Right atrium auricular region (tissue), 2 donors: Measurements from ENCODE around the gene RNU6-8. TPM values are rescaled to one million over a fixed set of nuclear protein-coding genes. Genes with fewer than 3 reads are reported as not detected.

Experiments used
- DNase-seq: peaks from one replicate; pipeline ENCODE4 v3.0.0-alpha.2; 2019; ENCODE audit warnings: low spot score
- H3K27ac ChIP-seq, 2 donors: fragments of 200-600 bp; sonication (generic); 1 replicate in 1 of 2; 2 replicates in 1 of 2; pipeline ENCODE4 v1.5.1; 2016 to 2019
- H3K27me3 ChIP-seq, 2 donors: fragments of 200-600 bp; sonication (generic); one replicate each; pipeline versions ENCODE4 v1.5.1 to v1.6.0; 2017 to 2019
- H3K36me3 ChIP-seq: fragments of 200-600 bp; sonication (generic); one replicate; pipeline ENCODE4 v1.5.1; 2016
- H3K4me1 ChIP-seq, 2 donors: fragments of 200-600 bp; sonication (generic); one replicate each; pipeline versions ENCODE4 v1.5.1 to v1.6.0; 2017 to 2019
- H3K4me3 ChIP-seq, 2 donors: fragments of 200-600 bp; sonication (generic); 1 replicate in 1 of 2; 2 replicates in 1 of 2; pipeline ENCODE4 v1.5.1; 2017 to 2019; ENCODE audit warnings: mild to moderate bottlenecking in 1 of 2, moderate library complexity in 1 of 2
- H3K9me3 ChIP-seq, 2 donors: fragments of 200-600 bp; sonication (generic); one replicate each; pipeline ENCODE4 v1.5.1; 2019
- total RNA-seq, 2 donors: library from RNA; depleted of rRNA; stranded (reverse); fragments of >200 nt; gene quantifications; one replicate each; pipeline ENCODE4 v1.1.0, GENCODE V29; 2016
- TF ChIP-seq, protein P1 (sequence below), 2 donors: fragments of 200-600 bp; sonication (generic); IDR thresholded peaks; one replicate each; pipeline ENCODE4 v1.5.1; 2019; ENCODE audit warnings: antibody characterized with exemption in 2 of 2

Gene RNU6-8
- total RNA-seq = not detected

DNA sequence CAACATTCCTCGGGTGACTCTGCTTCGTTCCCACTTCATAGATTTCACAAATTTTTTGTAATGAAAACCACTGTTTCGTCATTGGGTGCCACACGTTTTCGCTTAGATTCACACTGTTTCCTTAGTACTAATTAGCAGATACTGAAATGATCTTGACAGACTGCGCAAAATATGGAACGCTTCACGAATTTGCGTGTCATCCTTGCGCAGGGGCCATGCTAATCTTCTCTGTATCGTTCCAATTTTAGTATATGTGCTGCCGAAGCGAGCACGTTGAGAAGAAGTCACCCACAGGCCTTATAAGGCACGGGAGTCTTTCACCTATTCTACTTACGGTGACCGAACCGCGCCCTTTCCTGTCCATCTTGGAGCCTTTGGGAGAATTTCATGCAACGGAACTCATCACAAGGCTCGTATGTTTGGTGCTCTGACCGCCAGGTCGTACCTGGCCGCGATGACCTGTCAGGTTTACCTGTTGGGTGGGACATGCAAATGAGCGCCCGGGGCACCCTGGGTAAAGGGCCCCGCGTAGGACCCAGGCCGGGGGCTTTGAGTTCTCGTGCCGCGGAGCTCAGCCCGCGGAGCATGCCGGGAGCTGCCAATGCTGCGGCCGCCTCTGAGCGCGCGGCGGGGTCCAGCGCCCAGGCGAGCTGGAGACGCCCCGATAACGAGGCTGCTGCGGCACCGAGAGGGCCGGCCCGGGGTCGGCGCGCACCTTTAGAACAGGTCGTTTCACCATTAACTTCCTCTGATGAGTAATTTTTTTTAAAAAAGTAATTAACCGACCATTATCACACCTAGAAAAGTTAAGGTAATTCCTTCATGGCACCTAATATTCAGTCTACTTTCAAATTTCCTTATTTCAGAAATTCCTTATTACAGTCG is at the start of gene RNU6-8:
Gene RNU6-8 (minus strand): TSS at position 272 of the 885 bp plus-strand sequence.
- peak within 1 kb of the TSS; percentile 59 to 66 for H3K4me3 ChIP-seq
- peak; percentile 87 for DNase-seq
- peak within 1 kb of the TSS; percentile 88 to 94 for H3K27ac ChIP-seq
- TF ChIP-seq, protein P1, sequence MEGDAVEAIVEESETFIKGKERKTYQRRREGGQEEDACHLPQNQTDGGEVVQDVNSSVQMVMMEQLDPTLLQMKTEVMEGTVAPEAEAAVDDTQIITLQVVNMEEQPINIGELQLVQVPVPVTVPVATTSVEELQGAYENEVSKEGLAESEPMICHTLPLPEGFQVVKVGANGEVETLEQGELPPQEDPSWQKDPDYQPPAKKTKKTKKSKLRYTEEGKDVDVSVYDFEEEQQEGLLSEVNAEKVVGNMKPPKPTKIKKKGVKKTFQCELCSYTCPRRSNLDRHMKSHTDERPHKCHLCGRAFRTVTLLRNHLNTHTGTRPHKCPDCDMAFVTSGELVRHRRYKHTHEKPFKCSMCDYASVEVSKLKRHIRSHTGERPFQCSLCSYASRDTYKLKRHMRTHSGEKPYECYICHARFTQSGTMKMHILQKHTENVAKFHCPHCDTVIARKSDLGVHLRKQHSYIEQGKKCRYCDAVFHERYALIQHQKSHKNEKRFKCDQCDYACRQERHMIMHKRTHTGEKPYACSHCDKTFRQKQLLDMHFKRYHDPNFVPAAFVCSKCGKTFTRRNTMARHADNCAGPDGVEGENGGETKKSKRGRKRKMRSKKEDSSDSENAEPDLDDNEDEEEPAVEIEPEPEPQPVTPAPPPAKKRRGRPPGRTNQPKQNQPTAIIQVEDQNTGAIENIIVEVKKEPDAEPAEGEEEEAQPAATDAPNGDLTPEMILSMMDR (IDR thresholded peaks at IDR 0.05) = peak in 1 of 2 donors; percentile 11
- H3K36me3 ChIP-seq = no peaks in the 10 kb centered on the region
- H3K4me1 ChIP-seq = peaks cover 0 to 12% of the 10 kb centered on the region in 2 donors
- no peaks in the 10 kb centered on the region for H3K9me3 ChIP-seq
- no peaks in the 10 kb centered on the region for H3K27me3 ChIP-seq

DNA sequence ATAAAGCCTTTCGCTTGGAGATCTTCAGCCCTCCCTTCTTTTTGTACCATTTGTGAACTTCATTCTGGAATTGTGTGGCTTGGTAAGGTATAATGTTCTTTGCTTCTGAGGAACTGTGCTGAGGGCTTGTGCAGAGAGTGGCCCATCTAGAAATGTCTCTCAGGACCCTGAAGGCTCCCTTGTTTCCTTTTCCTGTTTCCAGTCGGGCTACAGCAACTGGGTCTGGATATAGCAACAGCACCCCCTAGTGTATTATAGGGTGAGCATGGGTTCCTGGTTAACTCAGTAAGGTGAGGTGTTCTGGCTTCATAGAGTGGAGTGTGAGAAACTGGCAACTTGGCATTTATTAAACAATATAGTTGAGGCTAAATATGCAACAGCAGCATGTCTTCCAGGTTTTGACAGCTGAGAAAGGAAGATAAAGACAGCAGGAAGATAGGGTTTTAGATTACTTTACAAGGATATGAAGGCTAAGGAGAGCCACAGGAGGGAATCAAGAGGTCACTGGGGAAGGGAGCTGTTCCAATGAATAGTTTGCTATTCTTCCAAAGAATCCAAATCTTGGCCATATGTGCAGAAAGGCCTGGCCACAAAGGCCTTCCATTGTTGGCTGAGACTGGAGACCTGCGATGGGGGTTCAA is 49.1 kb upstream of the RNU6-8 start:
- TF ChIP-seq, protein P1 (IDR thresholded peaks at IDR 0.05) = peak; percentile 67 to 92
- H3K4me1 ChIP-seq = peaks cover 0 to 19% of the 10 kb centered on the region in 2 donors
- H3K4me3 ChIP-seq = no peak overlapping the region
- H3K36me3 ChIP-seq = no peaks in the 10 kb centered on the region
- no peaks in the 10 kb centered on the region for H3K9me3 ChIP-seq
- DNase-seq = peak; percentile 68
- H3K27ac ChIP-seq = peak overlapping the region; percentile 5 to 15
- no peaks in the 10 kb centered on the region for H3K27me3 ChIP-seq

DNA sequence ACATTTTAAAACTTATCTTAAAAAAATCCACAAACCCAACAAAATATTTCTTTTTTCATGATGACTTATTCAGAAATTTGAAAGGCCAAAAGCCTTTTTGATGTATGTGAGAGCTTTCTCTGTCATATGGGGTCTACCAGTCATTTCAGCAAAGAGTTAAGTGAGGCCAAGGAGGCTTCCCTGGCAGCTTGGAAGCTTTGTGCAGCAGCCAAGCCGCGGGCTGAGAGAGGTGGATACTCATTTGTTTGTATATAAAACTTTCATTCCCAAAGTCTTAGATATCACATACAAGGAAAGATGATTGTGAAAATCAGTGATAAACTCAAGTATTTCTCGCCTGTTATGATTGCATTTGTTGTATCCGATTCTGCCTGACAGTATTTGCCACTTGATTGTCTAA is 48.5 kb upstream of the RNU6-8 start:
- Histone ChIP-seq H3K4me1 (peaks cover 0 to 19% of the 10 kb centered on the region in 2 donors), H3K27me3 (no peaks in the 10 kb centered on the region), H3K9me3 (no peaks in the 10 kb centered on the region), H3K36me3 (no peaks in the 10 kb centered on the region), H3K4me3 (no peak overlapping the region), H3K27ac (peak overlapping the region; percentile 5 to 15)
- TF ChIP-seq, protein P1 (IDR thresholded peaks at IDR 0.05) = no peak
- DNase-seq = no peak

DNA sequence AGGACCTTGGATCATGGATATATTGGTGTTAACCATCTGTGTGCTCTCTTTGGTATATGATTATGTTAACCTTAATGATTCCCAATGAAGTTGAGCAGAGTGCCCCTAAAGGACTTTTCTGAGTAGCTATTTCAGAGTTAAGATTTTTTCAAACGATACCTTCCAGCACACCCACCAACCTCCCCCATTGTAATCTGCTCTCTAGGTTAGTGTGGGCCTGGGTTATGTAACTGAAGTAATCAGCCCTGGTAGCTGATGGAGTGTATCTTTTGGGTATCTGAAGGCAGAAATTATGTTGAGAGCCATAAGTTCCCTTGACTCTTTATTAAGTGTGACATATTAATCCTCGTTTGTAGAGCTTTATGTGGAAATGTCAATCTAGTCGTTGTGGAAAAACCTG is 47.6 kb upstream of the RNU6-8 start:
- DNase-seq = no peak
- Histone ChIP-seq H3K27me3 (no peaks in the 10 kb centered on the region), H3K36me3 (no peaks in the 10 kb centered on the region), H3K4me1 (peaks cover 0 to 18% of the 10 kb centered on the region in 2 donors), H3K9me3 (no peaks in the 10 kb centered on the region), H3K27ac (no peak overlapping the region), H3K4me3 (no peak overlapping the region)
- TF ChIP-seq, protein P1 (IDR thresholded peaks at IDR 0.05) = no peak

DNA sequence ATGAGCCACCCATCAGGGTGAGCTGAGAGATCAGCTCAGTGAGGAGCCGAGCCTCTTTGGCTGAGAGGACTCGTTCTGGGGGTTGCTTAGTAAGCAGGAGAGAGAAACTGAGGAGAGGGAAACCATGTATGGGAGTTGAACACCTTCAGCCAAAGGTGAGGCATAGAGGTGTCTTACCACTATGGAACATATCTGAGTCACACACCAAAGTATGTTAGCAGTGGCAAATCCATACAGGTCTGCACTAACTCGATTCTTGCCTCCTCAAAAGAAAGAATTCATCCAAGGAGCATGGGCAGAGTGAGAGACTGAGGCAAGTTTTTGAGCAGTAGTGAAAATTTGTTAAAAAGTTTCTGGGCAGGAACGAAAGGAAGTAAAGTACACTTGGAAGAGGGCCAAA is 46.7 kb upstream of the RNU6-8 start:
- Histone ChIP-seq H3K4me1 (peaks cover 0 to 11% of the 10 kb centered on the region in 2 donors), H3K4me3 (no peak overlapping the region), H3K9me3 (no peaks in the 10 kb centered on the region), H3K27ac (no peak overlapping the region), H3K27me3 (no peaks in the 10 kb centered on the region), H3K36me3 (no peaks in the 10 kb centered on the region)
- DNase-seq = no peak
- TF ChIP-seq, protein P1 (IDR thresholded peaks at IDR 0.05) = no peak
